Activated CD4-positive, alpha-beta T cell treated with anti-CD3 and anti-CD28 coated beads for 36 hours (primary cell): ENCODE results near the gene TSPEAR. TPM values are rescaled to one million over a fixed set of nuclear protein-coding genes. Genes with fewer than 3 reads are reported as not detected.
"Not testable (repeated sequence)": the region's sequence is repeated elsewhere in the genome, so short reads cannot be mapped to it uniquely, and the experiment has no call there.

Source experiments
- ATAC-seq: fragments of 200-7000 bp; cut with Tn5 transposase; one replicate; pipeline ENCODE4 v1.10.0; 2021; ENCODE audit warnings: mild to moderate bottlenecking, moderate library complexity
- CTCF ChIA-PET: fragments of 350-600 bp; sonication (Branson Sonifier 250); formaldehyde crosslinking; loops from one replicate; lab custom pipeline; 2021; ENCODE audit warnings: antibody characterized with exemption; lab: Charles Lee
- POLR2A ChIA-PET: fragments of 350-600 bp; sonication (Branson Sonifier 250); formaldehyde crosslinking; loops from one replicate; lab custom pipeline; 2021; ENCODE audit warnings: antibody characterized with exemption, inconsistent platforms; lab: Charles Lee
- DNase-seq: peaks from one replicate; pipeline ENCODE4 v3.0.0-alpha.2; 2020
- H3K27ac Mint-ChIP-seq: one replicate; pipeline ENCODE4 v1.8.0; 2021; ENCODE audit warnings: mixed read lengths
- H3K27me3 Mint-ChIP-seq: one replicate; pipeline ENCODE4 v1.8.0; 2021; ENCODE audit warnings: mixed read lengths
- H3K36me3 Mint-ChIP-seq: one replicate; pipeline ENCODE4 v1.8.0; 2021; ENCODE audit warnings: low read depth, mixed read lengths
- H3K4me1 Mint-ChIP-seq: one replicate; pipeline ENCODE4 v1.8.0; 2021; ENCODE audit warnings: mixed read lengths
- H3K4me3 Mint-ChIP-seq: one replicate; pipeline ENCODE4 v1.8.0; 2021; ENCODE audit warnings: mild to moderate bottlenecking, moderate library complexity, mixed read lengths
- H3K9me3 Mint-ChIP-seq: one replicate; pipeline ENCODE4 v1.8.0; 2021; ENCODE audit warnings: low read depth, mixed read lengths
- intact Hi-C, 2 experiments: fragments of 100-400 bp; cut with DNase I in 1 of 2; cut with micrococcal nuclease in 1 of 2; formaldehyde crosslinking; loops; one replicate each; pipeline versions ENCODE4 v1.14.2 to v1.15.1; 2022 to 2024; cut with DNase I, micrococcal nuclease
- total RNA-seq, 2 experiments: library from RNA; stranded (reverse); gene quantifications; one replicate each; pipeline ENCODE4 v1.2.3, GENCODE V29; 2021

The TSPEAR gene
- total RNA-seq, 2 experiments from 2014 or later = not detected

DNA sequence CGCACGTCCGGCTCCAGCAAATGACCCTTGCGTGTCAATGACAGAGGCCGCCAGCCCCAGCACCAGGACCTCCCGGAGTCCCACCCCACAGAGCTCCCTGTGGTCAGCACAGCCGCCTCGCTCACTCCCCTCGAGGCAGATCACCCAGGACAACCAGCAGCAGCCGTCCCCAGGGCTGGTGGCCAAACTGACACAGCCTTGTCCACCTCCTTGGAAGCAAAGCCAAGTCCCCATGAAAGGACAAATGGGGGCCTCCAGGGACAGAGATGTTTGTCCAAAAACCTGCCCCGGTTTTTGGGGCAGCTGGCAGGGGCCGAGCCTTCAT, 72.1 kb downstream of the TSPEAR start:
- Mint-ChIP-seq H3K27ac (no peak overlapping the region), H3K4me3 (no peak overlapping the region), H3K27me3 (no peaks in the 10 kb centered on the region), H3K4me1 (no peaks in the 10 kb centered on the region), H3K9me3 (peaks cover 24% of the 10 kb centered on the region), H3K36me3 (peaks cover 6% of the 10 kb centered on the region)
- ATAC-seq = no peak
- no peak for DNase-seq
- POLR2A ChIA-PET = no interaction called here
- CTCF ChIA-PET = no interaction called here
- intact Hi-C loops = no loop called here

DNA sequence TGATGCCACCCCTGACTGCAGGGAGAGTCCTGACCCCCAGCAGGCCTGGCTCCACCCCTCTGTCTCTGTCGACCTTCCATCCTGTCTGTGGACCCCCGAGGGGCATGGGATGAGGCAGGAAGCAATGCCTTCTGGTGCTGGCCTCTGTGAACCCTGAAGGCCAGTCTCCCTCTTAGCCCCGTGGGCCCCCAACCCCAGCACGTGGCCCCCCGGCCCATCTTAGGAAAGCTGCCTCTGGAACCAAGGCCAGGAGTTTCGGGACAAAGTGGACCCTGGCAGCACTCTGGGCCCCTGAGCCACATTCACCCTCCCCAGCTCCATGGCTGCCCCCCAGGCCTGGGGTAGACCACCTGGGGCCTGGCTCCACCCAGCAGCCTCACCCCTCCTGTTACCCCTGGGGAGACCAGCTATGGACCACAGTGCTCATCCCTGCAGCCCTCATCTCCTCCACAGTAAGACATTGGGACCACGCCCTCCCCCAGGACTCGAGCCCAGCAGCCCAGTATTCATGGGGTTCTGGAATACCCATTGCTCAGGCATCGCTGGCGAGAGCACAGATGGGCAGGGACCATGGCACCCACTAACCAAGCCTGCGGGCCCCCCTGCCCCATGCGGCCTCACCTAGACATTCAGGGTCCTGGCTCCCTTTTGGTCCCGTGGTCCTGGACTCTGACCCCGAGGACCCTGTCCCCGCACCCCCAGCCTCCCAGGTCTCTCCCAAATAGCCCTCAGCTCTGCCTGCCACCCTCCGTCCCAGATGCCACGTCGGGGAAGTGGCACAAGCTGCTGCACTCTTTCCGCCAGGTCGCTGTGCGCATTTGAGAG, 72.7 kb downstream of the TSPEAR start:
- intact Hi-C loops, POLR2A ChIA-PET, H3K27ac Mint-ChIP-seq, H3K4me3 Mint-ChIP-seq, ATAC-seq, H3K36me3 Mint-ChIP-seq, H3K27me3 Mint-ChIP-seq, H3K4me1 Mint-ChIP-seq, CTCF ChIA-PET, DNase-seq: not testable (repeated sequence)
- H3K9me3 Mint-ChIP-seq = peaks cover 20% of the 10 kb centered on the region

DNA sequence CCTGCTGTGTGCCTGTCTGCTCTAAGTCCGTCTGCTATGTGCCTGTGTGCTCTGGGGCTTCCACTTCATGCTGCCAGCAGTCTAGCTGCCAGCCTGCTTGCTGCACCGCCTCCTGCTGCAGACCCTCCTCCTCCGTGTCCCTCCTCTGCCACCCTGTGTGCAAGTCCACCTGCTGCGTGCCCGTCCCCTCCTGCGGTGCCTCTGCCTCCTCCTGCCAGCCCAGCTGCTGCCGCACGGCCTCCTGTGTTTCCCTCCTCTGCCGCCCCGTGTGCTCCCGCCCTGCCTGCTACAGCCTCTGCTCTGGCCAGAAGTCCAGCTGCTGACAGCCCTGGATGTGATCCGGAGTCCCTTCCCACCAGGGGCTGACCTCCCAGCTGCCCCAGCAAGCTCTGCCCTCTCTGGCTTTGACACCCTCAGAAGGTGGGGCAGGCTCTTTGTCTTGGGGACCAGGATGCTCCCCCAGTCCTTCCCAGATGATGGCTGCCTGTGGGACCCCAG, 73.5 kb downstream of the TSPEAR start:
- ATAC-seq, H3K4me1 Mint-ChIP-seq, POLR2A ChIA-PET, H3K27me3 Mint-ChIP-seq, H3K27ac Mint-ChIP-seq, CTCF ChIA-PET, H3K4me3 Mint-ChIP-seq, H3K36me3 Mint-ChIP-seq, intact Hi-C loops, DNase-seq: not testable (repeated sequence)
- H3K9me3 Mint-ChIP-seq = peaks cover 18% of the 10 kb centered on the region

DNA sequence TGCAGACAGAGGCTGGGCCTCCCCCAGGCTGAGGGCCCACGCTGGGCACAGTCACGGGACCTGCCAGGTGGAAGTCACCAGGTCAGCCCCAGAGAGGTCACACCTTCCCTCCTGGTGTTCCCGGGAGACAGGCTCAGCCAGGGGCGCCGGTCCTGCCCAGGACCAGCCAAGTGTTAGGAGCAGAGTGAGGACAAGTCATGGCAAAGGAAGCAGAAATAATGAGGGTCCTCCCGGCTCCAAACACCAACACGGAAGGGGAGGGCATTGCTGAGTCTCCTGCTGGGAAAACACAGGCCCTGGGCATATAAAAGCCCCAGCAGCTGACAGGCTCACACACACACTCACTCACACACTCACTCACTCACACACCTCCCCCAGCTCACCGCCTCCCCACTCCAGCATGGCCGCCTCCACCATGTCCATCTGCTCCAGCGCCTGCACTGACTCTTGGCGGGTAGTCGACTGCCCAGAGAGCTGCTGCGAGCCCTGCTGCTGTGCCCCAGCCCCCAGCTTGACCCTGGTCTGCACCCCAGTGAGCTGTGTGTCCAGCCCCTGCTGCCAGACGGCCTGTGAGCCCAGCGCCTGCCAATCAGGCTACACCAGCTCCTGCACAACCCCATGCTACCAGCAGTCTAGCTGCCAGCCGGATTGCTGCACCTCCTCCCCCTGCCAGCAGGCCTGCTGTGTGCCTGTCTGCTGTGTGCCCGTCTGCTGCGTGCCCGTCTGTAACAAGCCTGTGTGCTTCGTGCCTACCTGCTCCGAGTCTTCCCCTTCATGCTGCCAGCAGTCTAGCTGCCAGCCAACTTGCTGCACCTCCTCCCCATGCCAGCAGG, 74.1 kb downstream of the TSPEAR start, which contains the start of gene KRTAP10-10:
Gene KRTAP10-10 (plus strand): TSS at position 339 of the 833 bp plus-strand sequence. CDS start 62 bp downstream, at position 401.
- Mint-ChIP-seq H3K36me3 (peaks cover 3% of the 10 kb centered on the region), H3K9me3 (peaks cover 17% of the 10 kb centered on the region), H3K27me3 (no peaks in the 10 kb centered on the region), H3K4me3 (no peak within 1 kb of the TSS), H3K27ac (no peak within 1 kb of the TSS), H3K4me1 (no peaks in the 10 kb centered on the region)
- no peak for ATAC-seq
- CTCF ChIA-PET = no interaction called here
- intact Hi-C loops = no loop called here
- DNase-seq = no peak
- POLR2A ChIA-PET = no interaction called here

DNA sequence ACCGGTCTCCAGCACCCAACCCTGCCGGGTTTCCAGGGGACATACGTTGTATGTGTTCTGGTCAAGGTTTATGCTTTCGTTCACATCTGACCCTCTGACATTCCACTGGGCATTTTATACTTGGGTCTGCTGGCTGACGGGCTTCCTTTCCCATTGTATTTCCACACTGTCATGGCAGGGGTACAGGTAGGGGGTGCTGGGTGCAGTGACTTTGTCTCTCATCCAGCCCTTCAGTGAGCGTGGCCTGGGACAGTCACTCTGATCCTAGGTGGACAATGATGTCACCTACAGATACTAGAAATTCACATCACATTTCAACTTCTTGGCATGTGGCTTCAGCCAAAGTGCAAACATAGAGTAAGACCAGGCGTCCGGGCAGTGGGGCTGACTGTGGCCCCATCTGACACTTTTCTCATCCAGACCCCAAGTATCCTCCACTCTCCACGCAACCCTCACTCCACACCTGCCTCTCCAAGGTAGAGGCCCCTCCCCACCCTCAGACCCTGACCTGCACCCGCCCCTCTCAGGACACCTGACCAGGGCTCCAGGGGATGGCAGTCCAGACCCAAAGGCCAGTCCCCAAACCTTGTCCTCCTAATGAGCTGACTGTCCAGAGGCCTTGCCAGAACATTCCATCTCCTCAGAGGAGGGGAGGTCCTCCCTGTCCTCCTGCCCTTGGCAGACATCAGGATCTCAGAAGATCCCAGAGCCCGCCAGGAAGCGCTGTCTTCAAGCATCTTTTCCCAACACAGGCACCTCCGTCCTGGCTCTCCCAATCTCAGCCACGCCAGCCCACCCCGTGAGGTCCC, 75.0 kb downstream of the TSPEAR start:
- intact Hi-C loops = no loop called here
- no peak overlapping the region for H3K27ac Mint-ChIP-seq
- H3K4me3 Mint-ChIP-seq = no peak overlapping the region
- DNase-seq (no peak), ATAC-seq (no peak)
- CTCF ChIA-PET = no interaction called here
- no peaks in the 10 kb centered on the region for H3K4me1 Mint-ChIP-seq
- H3K36me3 Mint-ChIP-seq = peaks cover 6% of the 10 kb centered on the region
- H3K9me3 Mint-ChIP-seq = peaks cover 19% of the 10 kb centered on the region
- POLR2A ChIA-PET = no interaction called here
- no peaks in the 10 kb centered on the region for H3K27me3 Mint-ChIP-seq

DNA sequence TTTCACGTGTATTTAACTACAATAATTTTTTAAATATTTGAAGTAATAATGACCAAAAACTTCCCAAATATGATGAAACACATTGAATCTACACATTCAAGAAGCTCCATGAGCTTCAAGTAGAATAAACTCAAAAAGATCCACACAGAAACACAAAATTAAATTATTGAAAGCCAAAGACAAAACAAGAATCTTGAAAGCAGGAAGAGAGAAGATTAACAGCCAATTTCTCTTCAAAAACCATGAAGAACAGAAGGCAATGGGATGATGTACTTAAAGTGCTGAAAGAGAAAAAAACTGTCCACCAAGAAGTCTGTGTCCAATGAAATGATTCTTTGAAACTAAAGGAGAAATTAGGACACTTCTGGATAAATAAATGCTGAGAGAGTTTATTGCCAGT, 79.3 kb downstream of the TSPEAR start:
- ChIA-PET POLR2A (no interaction called here), CTCF (interaction anchor here (1.5 kb wide), 1 partner anchor 11 kb away, joined by 4 read pairs; no protein-coding TSS in a partner anchor)
- DNase-seq (no peak), ATAC-seq (no peak)
- Mint-ChIP-seq H3K27ac (no peak overlapping the region), H3K36me3 (peaks cover 5% of the 10 kb centered on the region), H3K9me3 (peaks cover 28% of the 10 kb centered on the region), H3K27me3 (no peaks in the 10 kb centered on the region), H3K4me1 (peaks cover 21% of the 10 kb centered on the region), H3K4me3 (no peak overlapping the region)
- intact Hi-C loops = no loop called here

DNA sequence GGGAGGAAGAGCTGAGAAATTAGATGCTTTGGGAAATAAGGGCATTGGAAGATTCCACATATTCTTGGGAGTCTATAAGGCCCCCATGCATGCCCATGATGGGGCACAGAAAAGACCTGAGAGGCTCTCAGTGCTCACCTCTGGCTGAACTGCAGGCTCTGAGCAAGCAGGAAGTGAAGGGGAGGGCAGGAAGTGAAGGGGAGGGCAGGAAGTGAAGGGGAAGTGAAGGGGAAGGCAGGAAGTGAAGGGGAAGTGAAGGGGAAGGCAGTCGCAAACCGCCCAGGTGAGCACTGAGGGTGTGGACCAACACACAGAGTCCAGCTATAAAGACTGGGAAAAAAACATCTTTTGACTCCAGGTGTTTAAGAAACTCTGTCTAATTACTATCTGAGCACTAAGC, 80.9 kb downstream of the TSPEAR start:
- peaks cover 28% of the 10 kb centered on the region for H3K9me3 Mint-ChIP-seq
- ATAC-seq (no peak), DNase-seq (no peak)
- ChIA-PET CTCF (no interaction called here), POLR2A (no interaction called here)
- no peak overlapping the region for H3K4me3 Mint-ChIP-seq
- H3K4me1 Mint-ChIP-seq = peaks cover 21% of the 10 kb centered on the region
- peaks cover 5% of the 10 kb centered on the region for H3K36me3 Mint-ChIP-seq
- peak overlapping the region; percentile 27 for H3K27ac Mint-ChIP-seq
- H3K27me3 Mint-ChIP-seq = no peaks in the 10 kb centered on the region
- intact Hi-C loops = no loop called here

DNA sequence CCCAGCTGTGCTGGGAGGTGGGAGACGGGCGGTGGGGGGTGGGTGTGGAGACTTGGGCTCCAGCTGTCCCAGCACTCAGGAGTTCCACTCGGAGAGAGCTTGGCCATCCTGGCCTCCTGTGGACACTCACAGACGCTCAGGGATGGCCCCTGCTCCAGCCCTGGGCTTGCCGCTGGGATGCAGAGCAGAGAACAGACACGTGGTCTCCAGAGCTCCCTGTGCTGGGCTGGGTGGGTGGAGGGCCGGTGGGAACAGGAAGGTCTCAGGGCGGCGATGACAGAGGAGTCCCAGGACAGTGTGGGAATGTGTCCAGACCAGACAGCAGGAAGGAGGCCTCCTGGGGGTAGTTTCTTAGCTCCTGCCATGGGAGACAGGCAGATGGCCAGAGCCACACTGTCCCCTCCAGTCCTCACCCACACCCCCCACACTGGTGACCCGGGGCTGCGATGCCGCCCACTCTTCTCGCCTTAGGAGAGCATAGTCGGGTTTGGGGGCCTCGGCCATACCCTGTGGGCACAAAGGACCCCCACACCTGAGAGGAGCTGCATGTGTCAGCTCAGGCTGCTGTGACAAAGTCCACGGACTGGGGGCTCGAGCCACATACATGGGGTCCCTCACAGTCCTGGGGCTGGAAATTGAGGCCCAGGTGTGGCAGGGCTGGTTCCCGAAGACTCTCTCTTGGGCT, 82.5 kb downstream of the TSPEAR start:
- intact Hi-C loops = no loop called here

DNA sequence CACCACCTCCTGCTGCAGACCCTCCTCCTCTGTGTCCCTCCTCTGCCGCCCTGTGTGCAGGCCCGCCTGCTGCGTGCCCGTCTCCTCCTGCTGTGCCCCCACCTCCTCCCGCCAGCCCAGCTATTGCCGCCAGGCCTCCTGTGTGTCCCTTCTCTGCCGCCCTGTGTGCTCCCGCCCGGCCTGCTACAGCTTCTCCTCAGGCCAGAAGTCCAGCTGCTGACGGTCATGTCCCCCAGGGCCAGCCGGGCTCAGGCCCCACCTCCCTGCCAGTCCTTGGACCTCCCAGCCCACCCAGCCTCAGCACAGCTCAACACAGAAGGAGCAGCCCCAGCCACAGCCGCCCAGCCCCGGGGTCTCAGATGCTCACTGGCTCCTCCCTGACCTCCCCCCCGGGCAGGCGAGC, 83.5 kb downstream of the TSPEAR start:
- POLR2A ChIA-PET, H3K27ac Mint-ChIP-seq, ATAC-seq, H3K27me3 Mint-ChIP-seq, intact Hi-C loops, H3K4me3 Mint-ChIP-seq, H3K36me3 Mint-ChIP-seq, DNase-seq, CTCF ChIA-PET: not testable (repeated sequence)
- Mint-ChIP-seq H3K9me3 (peaks cover 43% of the 10 kb centered on the region), H3K4me1 (peaks cover 21% of the 10 kb centered on the region)

More for the DNA sequence above, 82.5 kb downstream of the TSPEAR start:
- ATAC-seq (no peak), DNase-seq (no peak)
- Mint-ChIP-seq H3K4me1 (peaks cover 21% of the 10 kb centered on the region), H3K4me3 (no peak overlapping the region), H3K36me3 (peaks cover 7% of the 10 kb centered on the region), H3K27ac (no peak overlapping the region), H3K9me3 (peaks cover 41% of the 10 kb centered on the region), H3K27me3 (no peaks in the 10 kb centered on the region)
- POLR2A ChIA-PET = no interaction called here
- CTCF ChIA-PET = interaction anchor here (0.6 kb wide), 1 partner anchor 74 kb away, joined by 3 read pairs; no protein-coding TSS in a partner anchor

DNA sequence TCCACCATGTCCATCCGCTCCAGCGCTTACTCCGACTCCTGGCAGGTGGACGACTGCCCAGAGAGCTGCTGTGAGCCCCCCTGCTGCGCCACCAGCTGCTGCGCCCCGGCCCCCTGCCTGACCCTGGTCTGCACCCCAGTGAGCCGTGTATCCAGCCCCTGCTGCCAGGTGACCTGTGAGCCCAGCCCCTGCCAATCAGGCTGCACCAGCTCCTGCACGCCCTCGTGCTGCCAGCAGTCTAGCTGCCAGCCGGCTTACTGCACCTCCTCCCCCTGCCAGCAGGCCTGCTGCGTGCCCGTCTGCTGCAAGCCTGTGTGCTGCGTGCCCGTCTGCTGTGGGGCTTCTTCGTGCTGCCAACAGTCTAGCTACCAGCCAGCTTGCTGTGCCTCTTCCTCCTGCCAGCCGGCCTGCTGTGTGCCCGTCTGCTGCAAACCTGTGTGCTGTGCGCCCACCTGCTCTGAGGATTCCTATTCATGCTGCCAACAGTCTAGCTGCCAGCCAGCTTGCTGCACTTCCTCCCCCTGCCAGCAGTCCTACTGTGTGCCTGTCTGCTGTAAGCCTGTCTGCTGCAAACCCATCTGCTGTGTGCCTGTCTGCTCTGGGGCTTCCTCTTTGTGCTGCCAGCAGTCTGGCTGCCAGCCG, 84.1 kb downstream of the TSPEAR start:
- H3K36me3 Mint-ChIP-seq, H3K27ac Mint-ChIP-seq, intact Hi-C loops, CTCF ChIA-PET, H3K4me3 Mint-ChIP-seq, DNase-seq, H3K27me3 Mint-ChIP-seq, ATAC-seq, POLR2A ChIA-PET: not testable (repeated sequence)
- peaks cover 21% of the 10 kb centered on the region for H3K4me1 Mint-ChIP-seq
- peaks cover 47% of the 10 kb centered on the region for H3K9me3 Mint-ChIP-seq
